Activated naive CD4-positive, alpha-beta T cell treated with anti-CD3 and anti-CD28 coated beads for 36 hours (primary cell): ENCODE results near the gene CCT8L2. TPM values are rescaled to one million over a fixed set of nuclear protein-coding genes. Genes with fewer than 3 reads are reported as not detected.
"Not testable (repeated sequence)": the region's sequence is repeated elsewhere in the genome, so short reads cannot be mapped to it uniquely, and the experiment has no call there.

ENCODE experiments used
- CTCF ChIA-PET: fragments of 350-600 bp; sonication (Branson Sonifier 250); formaldehyde crosslinking; loops from one replicate; lab custom pipeline; 2021; ENCODE audit warnings: antibody characterized with exemption; lab: Charles Lee
- DNase-seq: peaks from one replicate; pipeline ENCODE4 v3.0.0-alpha.2; 2020
- H3K27ac Mint-ChIP-seq: one replicate; pipeline ENCODE4 v1.8.0; 2021; ENCODE audit warnings: mild to moderate bottlenecking, mixed read lengths
- H3K27me3 Mint-ChIP-seq: one replicate; pipeline ENCODE4 v1.8.0; 2021; ENCODE audit warnings: low read depth, mixed read lengths
- H3K36me3 Mint-ChIP-seq: one replicate; pipeline ENCODE4 v1.8.0; 2021; ENCODE audit warnings: low read depth, mixed read lengths
- H3K4me1 Mint-ChIP-seq: one replicate; pipeline ENCODE4 v1.8.0; 2021; ENCODE audit warnings: low read depth, mixed read lengths
- H3K4me3 Mint-ChIP-seq: one replicate; pipeline ENCODE4 v1.8.0; 2021; ENCODE audit warnings: mild to moderate bottlenecking, moderate library complexity, mixed read lengths
- H3K9me3 Mint-ChIP-seq: one replicate; pipeline ENCODE4 v1.8.0; 2021; ENCODE audit warnings: mixed read lengths
- intact Hi-C: fragments of 100-400 bp; cut with micrococcal nuclease; formaldehyde crosslinking; loops from one replicate; pipeline ENCODE4 v1.15.1; 2023
- total RNA-seq, 2 experiments: library from RNA; stranded (reverse); gene quantifications; one replicate each; pipeline ENCODE4 v1.2.3, GENCODE V29; 2021

Gene CCT8L2, protein sequence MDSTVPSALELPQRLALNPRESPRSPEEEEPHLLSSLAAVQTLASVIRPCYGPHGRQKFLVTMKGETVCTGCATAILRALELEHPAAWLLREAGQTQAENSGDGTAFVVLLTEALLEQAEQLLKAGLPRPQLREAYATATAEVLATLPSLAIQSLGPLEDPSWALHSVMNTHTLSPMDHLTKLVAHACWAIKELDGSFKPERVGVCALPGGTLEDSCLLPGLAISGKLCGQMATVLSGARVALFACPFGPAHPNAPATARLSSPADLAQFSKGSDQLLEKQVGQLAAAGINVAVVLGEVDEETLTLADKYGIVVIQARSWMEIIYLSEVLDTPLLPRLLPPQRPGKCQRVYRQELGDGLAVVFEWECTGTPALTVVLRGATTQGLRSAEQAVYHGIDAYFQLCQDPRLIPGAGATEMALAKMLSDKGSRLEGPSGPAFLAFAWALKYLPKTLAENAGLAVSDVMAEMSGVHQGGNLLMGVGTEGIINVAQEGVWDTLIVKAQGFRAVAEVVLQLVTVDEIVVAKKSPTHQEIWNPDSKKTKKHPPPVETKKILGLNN
- not detected for total RNA-seq

- H3K4me1 Mint-ChIP-seq, DNase-seq, H3K36me3 Mint-ChIP-seq, H3K9me3 Mint-ChIP-seq, CTCF ChIA-PET, intact Hi-C loops, H3K4me3 Mint-ChIP-seq, H3K27me3 Mint-ChIP-seq, H3K27ac Mint-ChIP-seq: not testable (repeated sequence)
Measured at GRCh38 chr22:16592710-16593109, at the start of gene CCT8L2. Gene CCT8L2, minus strand, starts transcription at chr22:16592810. Its CDS starts 260 bp downstream, at chr22:16592550.

DNA sequence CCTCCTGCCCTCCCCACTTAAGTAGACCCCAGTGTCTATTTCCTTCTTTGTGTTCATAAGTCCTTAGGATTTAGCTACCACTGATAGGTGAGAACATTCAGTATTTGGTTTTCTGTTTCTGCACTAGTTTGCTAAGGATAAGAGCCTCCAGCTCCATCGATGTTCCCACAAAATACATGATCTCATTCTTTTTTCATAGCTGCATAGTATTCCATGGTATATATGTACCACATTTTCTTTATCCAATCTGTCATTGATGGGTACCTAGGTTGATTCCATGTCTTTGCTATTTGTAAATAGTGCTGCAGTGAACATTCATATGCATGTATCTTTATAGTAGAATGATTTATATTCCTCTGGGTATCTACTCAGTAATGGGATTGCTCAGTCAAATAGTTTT lies 42.8 kb upstream of the CCT8L2 start:
- H3K4me1 Mint-ChIP-seq, H3K36me3 Mint-ChIP-seq: not testable (repeated sequence)

GRCh38 chr22:16634092-16634491 lies 41.5 kb upstream of the CCT8L2 start:
- DNase-seq, H3K4me1 Mint-ChIP-seq, H3K36me3 Mint-ChIP-seq, CTCF ChIA-PET, intact Hi-C loops, H3K27ac Mint-ChIP-seq, H3K4me3 Mint-ChIP-seq, H3K9me3 Mint-ChIP-seq, H3K27me3 Mint-ChIP-seq: not testable (repeated sequence)

More for the DNA sequence above, 42.8 kb upstream of the CCT8L2 start:
- H3K27ac Mint-ChIP-seq, H3K9me3 Mint-ChIP-seq, H3K27me3 Mint-ChIP-seq, CTCF ChIA-PET, H3K4me3 Mint-ChIP-seq, intact Hi-C loops, DNase-seq: not testable (repeated sequence)

GRCh38 chr22:16628476-16628875 lies 35.9 kb upstream of the CCT8L2 start:
- not testable (repeated sequence) for DNase-seq, H3K4me1 Mint-ChIP-seq

GRCh38 chr22:16625018-16625417 lies 32.4 kb upstream of the CCT8L2 start:
- CTCF ChIA-PET, intact Hi-C loops, DNase-seq, H3K36me3 Mint-ChIP-seq, H3K4me3 Mint-ChIP-seq, H3K4me1 Mint-ChIP-seq, H3K9me3 Mint-ChIP-seq, H3K27me3 Mint-ChIP-seq, H3K27ac Mint-ChIP-seq: not testable (repeated sequence)

More at GRCh38 chr22:16628476-16628875, 35.9 kb upstream of the CCT8L2 start:
- intact Hi-C loops, H3K27me3 Mint-ChIP-seq, H3K27ac Mint-ChIP-seq, H3K36me3 Mint-ChIP-seq, CTCF ChIA-PET, H3K4me3 Mint-ChIP-seq, H3K9me3 Mint-ChIP-seq: not testable (repeated sequence)

DNA sequence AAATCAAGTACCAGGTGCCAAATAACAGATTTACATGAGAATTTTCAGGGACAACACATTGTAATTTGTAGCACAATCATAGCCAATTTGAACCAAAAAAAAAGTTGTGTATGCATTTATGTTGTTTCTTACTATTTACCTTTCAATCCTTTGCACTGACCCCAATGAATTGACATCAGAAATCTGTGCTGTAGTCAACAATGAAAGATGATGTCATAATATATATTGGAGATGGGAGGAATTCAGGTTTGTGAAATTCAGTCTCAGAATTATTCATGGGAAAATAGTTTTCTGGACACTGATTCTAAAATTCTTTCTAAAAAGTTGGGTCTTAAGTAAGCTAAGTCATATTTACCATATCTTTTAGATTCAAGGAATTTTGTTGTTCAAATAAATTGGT lies 31.0 kb upstream of the CCT8L2 start:
- DNase-seq, H3K9me3 Mint-ChIP-seq, H3K4me1 Mint-ChIP-seq, intact Hi-C loops, H3K36me3 Mint-ChIP-seq, CTCF ChIA-PET, H3K27me3 Mint-ChIP-seq, H3K27ac Mint-ChIP-seq, H3K4me3 Mint-ChIP-seq: not testable (repeated sequence)

DNA sequence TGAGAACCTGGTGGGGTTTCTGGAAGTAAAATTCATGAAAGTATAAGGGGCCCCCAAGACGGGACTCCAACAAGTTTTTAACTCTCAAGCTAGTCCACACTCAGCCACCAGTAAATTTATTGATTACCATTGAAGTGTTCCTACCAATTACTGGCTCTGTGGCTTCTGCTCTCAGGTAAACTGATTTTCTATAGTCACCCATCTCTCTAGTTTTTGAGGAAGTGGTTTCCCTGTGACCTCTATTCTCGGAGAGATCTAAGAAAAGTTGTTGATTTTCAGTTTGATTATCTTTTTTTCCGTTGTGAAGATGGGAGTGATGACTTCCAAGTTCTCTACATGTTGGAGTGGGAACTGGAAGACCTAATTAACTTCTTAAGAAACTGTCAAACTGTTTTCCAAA lies 24.9 kb upstream of the CCT8L2 start:
- intact Hi-C loops, H3K4me1 Mint-ChIP-seq, H3K4me3 Mint-ChIP-seq, H3K36me3 Mint-ChIP-seq, H3K27ac Mint-ChIP-seq, CTCF ChIA-PET, H3K9me3 Mint-ChIP-seq, DNase-seq: not testable (repeated sequence)
- peaks cover 14% of the 10 kb centered on the region for H3K27me3 Mint-ChIP-seq

GRCh38 chr22:16616390-16616938 lies 23.9 kb upstream of the CCT8L2 start:
- DNase-seq, H3K36me3 Mint-ChIP-seq, H3K27ac Mint-ChIP-seq, H3K4me1 Mint-ChIP-seq, intact Hi-C loops, H3K9me3 Mint-ChIP-seq, CTCF ChIA-PET, H3K4me3 Mint-ChIP-seq: not testable (repeated sequence)
- H3K27me3 Mint-ChIP-seq = peaks cover 22% of the 10 kb centered on the region

GRCh38 chr22:16615606-16616245 lies 23.1 kb upstream of the CCT8L2 start:
- CTCF ChIA-PET, H3K4me1 Mint-ChIP-seq, H3K36me3 Mint-ChIP-seq, H3K9me3 Mint-ChIP-seq, intact Hi-C loops, DNase-seq, H3K4me3 Mint-ChIP-seq, H3K27ac Mint-ChIP-seq: not testable (repeated sequence)
- H3K27me3 Mint-ChIP-seq = peaks cover 29% of the 10 kb centered on the region

GRCh38 chr22:16609548-16610261 lies 17.1 kb upstream of the CCT8L2 start:
- peaks cover 49% of the 10 kb centered on the region for H3K27me3 Mint-ChIP-seq
- H3K4me3 Mint-ChIP-seq = no peak overlapping the region
- CTCF ChIA-PET = no interaction called here
- H3K27ac Mint-ChIP-seq = no peak overlapping the region
- peaks cover 2% of the 10 kb centered on the region for H3K9me3 Mint-ChIP-seq
- peaks cover 1% of the 10 kb centered on the region for H3K36me3 Mint-ChIP-seq
- DNase-seq = no peak
- intact Hi-C loops = no loop called here
- peaks cover 3% of the 10 kb centered on the region for H3K4me1 Mint-ChIP-seq

DNA sequence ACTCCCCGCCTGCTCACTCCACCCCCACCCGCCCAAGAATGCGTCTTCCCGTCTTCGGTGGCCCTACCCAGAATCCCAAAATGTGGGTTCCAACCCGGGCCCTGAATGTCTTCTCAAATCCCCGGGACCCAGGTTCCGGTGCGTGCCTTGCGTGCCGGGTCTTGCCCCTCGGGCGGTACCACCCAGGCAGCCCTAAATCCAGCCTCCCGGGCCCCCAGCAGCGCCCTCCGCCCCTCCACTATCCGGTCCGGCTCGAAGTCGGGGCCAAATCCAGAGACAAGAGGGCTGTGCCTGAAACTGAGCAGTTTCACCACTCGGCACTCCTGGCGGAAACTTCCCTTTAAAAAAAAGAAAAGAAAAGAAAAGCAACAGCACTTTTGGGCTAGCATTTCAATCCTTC lies 16.3 kb upstream of the CCT8L2 start:
- peaks cover 3% of the 10 kb centered on the region for H3K4me1 Mint-ChIP-seq
- intact Hi-C loops = no loop called here

More for the DNA sequence above, 16.3 kb upstream of the CCT8L2 start:
- peaks cover 53% of the 10 kb centered on the region for H3K27me3 Mint-ChIP-seq
- H3K27ac Mint-ChIP-seq = no peak overlapping the region
- H3K36me3 Mint-ChIP-seq = peaks cover 1% of the 10 kb centered on the region
- DNase-seq = no peak
- CTCF ChIA-PET = no interaction called here
- H3K9me3 Mint-ChIP-seq = peaks cover 2% of the 10 kb centered on the region
- H3K4me3 Mint-ChIP-seq = no peak overlapping the region
